Stimulated activated CD8-positive, alpha-beta memory T cell treated with anti-CD3 and anti-CD28 coated beads, Interleukin-4, amount 100 ng/mL, for 24 hours (primary cell): ENCODE data around the gene ADAMTS18.
A peak's percentile ranks its signal among the peaks of the same experiment; 100 is the strongest.
"Not testable (repeated sequence)": the region's sequence is repeated elsewhere in the genome, so short reads cannot be mapped to it uniquely, and the experiment has no call there.

Experiments
- DNase-seq: peaks from one replicate; pipeline ENCODE4 v3.0.0-alpha.2; 2020; ENCODE audit warnings: low read depth

Gene ADAMTS18

GRCh38 chr16:77279316-77279715 is 155.5 kb downstream of the ADAMTS18 start:
- DNase-seq: not testable (repeated sequence)

GRCh38 chr16:77277571-77277970 is 157.3 kb downstream of the ADAMTS18 start:
- DNase-seq: no peak

GRCh38 chr16:77277141-77277540 is 157.7 kb downstream of the ADAMTS18 start:
- no peak for DNase-seq

GRCh38 chr16:77276661-77277060 is 158.2 kb downstream of the ADAMTS18 start:
- no peak for DNase-seq

- not testable (repeated sequence) for DNase-seq
Observed at GRCh38 chr16:77275303-77275702, 159.5 kb downstream of the ADAMTS18 start.

- no peak for DNase-seq
Observed at GRCh38 chr16:77273815-77274214, 161.0 kb downstream of the ADAMTS18 start.

- DNase-seq: no peak
Observed at GRCh38 chr16:77271532-77272426, 163.1 kb downstream of the ADAMTS18 start.

- not testable (repeated sequence) for DNase-seq
Observed at GRCh38 chr16:77266185-77266584, 168.6 kb downstream of the ADAMTS18 start.

GRCh38 chr16:77262971-77263370 is 171.9 kb downstream of the ADAMTS18 start:
- no peak for DNase-seq

- DNase-seq: no peak
Observed at GRCh38 chr16:77250400-77250799, 184.4 kb downstream of the ADAMTS18 start.

- no peak for DNase-seq
Observed at GRCh38 chr16:77246150-77246549, 188.7 kb downstream of the ADAMTS18 start.

GRCh38 chr16:77242471-77242870 is 192.4 kb downstream of the ADAMTS18 start:
- not testable (repeated sequence) for DNase-seq

- DNase-seq: no peak
Observed at GRCh38 chr16:77238593-77238992, 196.2 kb downstream of the ADAMTS18 start.

GRCh38 chr16:77236063-77236511 is 198.7 kb downstream of the ADAMTS18 start:
- DNase-seq: peak; percentile 78

- DNase-seq: no peak
Observed at GRCh38 chr16:77234611-77235010, 200.2 kb downstream of the ADAMTS18 start.

- no peak for DNase-seq
Observed at GRCh38 chr16:77233799-77234519, 200.9 kb downstream of the ADAMTS18 start.
